Stimulated activated CD4-positive, alpha-beta T cell treated with anti-CD3 and anti-CD28 coated beads, Interleukin-1b, Interleukin-23, amount 100 ng/mL, for 48 hours (primary cell): ENCODE results near the gene EML3.
"Not testable (repeated sequence)": the region's sequence is repeated elsewhere in the genome, so short reads cannot be mapped to it uniquely, and the experiment has no call there.

ENCODE experiments used
- DNase-seq: peaks from one replicate; pipeline ENCODE4 v3.0.0-alpha.2; 2020

The EML3 gene

GRCh38 chr11:62593434-62594044, 19.0 kb downstream of the EML3 start:
- peak; percentile 82 for DNase-seq

GRCh38 chr11:62592989-62593421, 19.6 kb downstream of the EML3 start:
- DNase-seq: no peak

- no peak for DNase-seq
These were observed 20.3 kb downstream of the EML3 start for GRCh38 chr11:62592146-62592815.

GRCh38 chr11:62591448-62592145, 21.0 kb downstream of the EML3 start, which contains the start of gene TUT1:
Gene TUT1 (minus strand): TSS chr11:62591523. CDS start chr11:62591485, 38 bp downstream.
- peak; percentile 97 for DNase-seq

- DNase-seq: peak; percentile 35
These were observed 23.5 kb downstream of the EML3 start for GRCh38 chr11:62588966-62589637.

GRCh38 chr11:62585356-62585755, 27.2 kb downstream of the EML3 start:
- DNase-seq: not testable (repeated sequence)

GRCh38 chr11:62581735-62582134, 30.8 kb downstream of the EML3 start:
- not testable (repeated sequence) for DNase-seq

GRCh38 chr11:62580959-62581715, 31.4 kb downstream of the EML3 start:
- DNase-seq: no peak

GRCh38 chr11:62579252-62579651, 33.3 kb downstream of the EML3 start:
- no peak for DNase-seq

GRCh38 chr11:62578541-62578940, 34.0 kb downstream of the EML3 start:
- DNase-seq: no peak

GRCh38 chr11:62577046-62577714, 35.4 kb downstream of the EML3 start:
- no peak for DNase-seq

GRCh38 chr11:62575837-62576236, 36.7 kb downstream of the EML3 start:
- DNase-seq: no peak

GRCh38 chr11:62575156-62575555, 37.4 kb downstream of the EML3 start:
- no peak for DNase-seq

GRCh38 chr11:62574363-62575071, 38.1 kb downstream of the EML3 start:
- DNase-seq: no peak

GRCh38 chr11:62573592-62574362, 38.8 kb downstream of the EML3 start, which contains the start of gene EEF1G:
Gene EEF1G (minus strand): TSS chr11:62573891. CDS start chr11:62573842, 49 bp downstream.
- DNase-seq: peak; percentile 99

GRCh38 chr11:62573006-62573591, 39.5 kb downstream of the EML3 start:
- peak; percentile 20 for DNase-seq

GRCh38 chr11:62572431-62572830, 40.1 kb downstream of the EML3 start:
- DNase-seq: no peak

GRCh38 chr11:62571493-62571892, 41.1 kb downstream of the EML3 start:
- not testable (repeated sequence) for DNase-seq

GRCh38 chr11:62570903-62571302, 41.7 kb downstream of the EML3 start:
- DNase-seq: not testable (repeated sequence)

GRCh38 chr11:62569611-62570010, 43.0 kb downstream of the EML3 start:
- DNase-seq: no peak
